ENCODE data around the gene EMX1. TPM values are rescaled to one million over a fixed set of nuclear protein-coding genes. Genes with fewer than 3 reads are reported as not detected.

EMX1 gene
- total and polyA plus RNA-seq, 3 donors from 2014 or later = 4.5 to 13.2 (median 11.3) TPM

GRCh38 chr2:72961036-72961720 lies 43.9 kb downstream of the EMX1 start:
- Histone ChIP-seq H3K9me3 (no peaks in the 10 kb centered on the region), H3K4me1 (peaks cover 7% of the 10 kb centered on the region), H3K27me3 (no peaks in the 10 kb centered on the region), H3K27ac (no peak overlapping the region), H3K4me3 (no peak overlapping the region), H3K36me3 (ENCODE audit: low read depth, missing control alignments) (no peaks in the 10 kb centered on the region)
- DNase-seq = no peak
- intact Hi-C loops (cut with DNase I; ENCODE audit: low total_unique reads) = no loop called here
- WGBS, 2 donors = 90 to 94% methylated on average over 22 to 27 of the region's 27 CpGs
- no peak for TF ChIP-seq POLR2A (IDR thresholded peaks at IDR 0.05)
- TF ChIP-seq, protein P1, sequence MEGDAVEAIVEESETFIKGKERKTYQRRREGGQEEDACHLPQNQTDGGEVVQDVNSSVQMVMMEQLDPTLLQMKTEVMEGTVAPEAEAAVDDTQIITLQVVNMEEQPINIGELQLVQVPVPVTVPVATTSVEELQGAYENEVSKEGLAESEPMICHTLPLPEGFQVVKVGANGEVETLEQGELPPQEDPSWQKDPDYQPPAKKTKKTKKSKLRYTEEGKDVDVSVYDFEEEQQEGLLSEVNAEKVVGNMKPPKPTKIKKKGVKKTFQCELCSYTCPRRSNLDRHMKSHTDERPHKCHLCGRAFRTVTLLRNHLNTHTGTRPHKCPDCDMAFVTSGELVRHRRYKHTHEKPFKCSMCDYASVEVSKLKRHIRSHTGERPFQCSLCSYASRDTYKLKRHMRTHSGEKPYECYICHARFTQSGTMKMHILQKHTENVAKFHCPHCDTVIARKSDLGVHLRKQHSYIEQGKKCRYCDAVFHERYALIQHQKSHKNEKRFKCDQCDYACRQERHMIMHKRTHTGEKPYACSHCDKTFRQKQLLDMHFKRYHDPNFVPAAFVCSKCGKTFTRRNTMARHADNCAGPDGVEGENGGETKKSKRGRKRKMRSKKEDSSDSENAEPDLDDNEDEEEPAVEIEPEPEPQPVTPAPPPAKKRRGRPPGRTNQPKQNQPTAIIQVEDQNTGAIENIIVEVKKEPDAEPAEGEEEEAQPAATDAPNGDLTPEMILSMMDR (IDR thresholded peaks at IDR 0.05) = no peak

DNA sequence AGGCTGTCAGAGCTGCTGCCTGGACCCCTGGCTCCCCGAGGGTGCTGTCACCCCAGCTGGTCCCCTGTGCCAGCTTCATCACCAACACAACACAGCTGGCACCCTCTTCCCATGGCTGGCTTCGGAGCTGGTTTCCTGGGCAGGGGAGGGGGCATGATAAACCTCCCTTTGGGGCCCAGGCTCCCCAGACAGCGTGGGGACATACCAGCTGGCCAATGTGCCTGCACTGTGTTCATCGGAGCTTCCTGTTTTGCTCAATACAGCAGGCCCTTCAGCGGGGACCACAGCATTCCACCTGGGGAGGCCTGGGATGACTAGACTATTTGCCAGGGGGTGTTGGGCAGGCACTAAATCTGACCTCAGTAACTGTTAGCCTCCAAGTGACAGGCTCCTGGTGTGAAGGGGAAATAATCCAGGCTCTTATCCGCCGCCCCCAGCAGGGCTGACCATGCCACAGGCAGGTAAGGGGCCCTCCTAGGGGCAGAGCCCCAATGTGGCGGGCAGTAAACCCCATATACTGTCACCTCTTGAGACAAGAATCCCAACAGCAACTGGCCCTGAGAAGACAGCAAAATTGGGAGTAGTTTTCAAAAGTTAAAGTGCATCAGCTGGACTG lies 44.6 kb downstream of the EMX1 start:
- intact Hi-C loops (cut with DNase I; ENCODE audit: low total_unique reads) = no loop called here
- WGBS, 2 donors = 73 to 91% methylated on average over 6 to 8 of the region's 8 CpGs
- TF ChIP-seq, protein P1 (IDR thresholded peaks at IDR 0.05) = no peak
- no peak for TF ChIP-seq POLR2A (IDR thresholded peaks at IDR 0.05)
- Histone ChIP-seq H3K4me3 (no peak overlapping the region), H3K36me3 (ENCODE audit: low read depth, missing control alignments) (no peaks in the 10 kb centered on the region), H3K27me3 (no peaks in the 10 kb centered on the region), H3K4me1 (peaks cover 7% of the 10 kb centered on the region), H3K9me3 (no peaks in the 10 kb centered on the region), H3K27ac (no peak overlapping the region)
- DNase-seq = no peak

GRCh38 chr2:72962911-72963310 lies 45.6 kb downstream of the EMX1 start:
- intact Hi-C loops (cut with DNase I; ENCODE audit: low total_unique reads) = no loop called here
- WGBS, 2 donors = 83 to 88% methylated on average over 7 of the region's 7 CpGs
- Histone ChIP-seq H3K27me3 (no peaks in the 10 kb centered on the region), H3K36me3 (ENCODE audit: low read depth, missing control alignments) (no peaks in the 10 kb centered on the region), H3K4me3 (no peak overlapping the region), H3K9me3 (no peaks in the 10 kb centered on the region), H3K4me1 (peaks cover 7% of the 10 kb centered on the region), H3K27ac (no peak overlapping the region)
- TF ChIP-seq POLR2A (IDR thresholded peaks at IDR 0.05) = no peak
- TF ChIP-seq, protein P1 (IDR thresholded peaks at IDR 0.05) = no peak
- no peak for DNase-seq

GRCh38 chr2:72963423-72964145 lies 46.3 kb downstream of the EMX1 start:
- Histone ChIP-seq H3K4me1 (peaks cover 7% of the 10 kb centered on the region), H3K27ac (no peak overlapping the region), H3K4me3 (no peak overlapping the region), H3K27me3 (no peaks in the 10 kb centered on the region), H3K9me3 (no peaks in the 10 kb centered on the region), H3K36me3 (ENCODE audit: low read depth, missing control alignments) (no peaks in the 10 kb centered on the region)
- DNase-seq = peak; percentile 19
- intact Hi-C loops (cut with DNase I; ENCODE audit: low total_unique reads) = no loop called here
- 65 to 73% methylated on average over 5 to 10 of the region's 10 CpGs for WGBS, 2 donors
- no peak for TF ChIP-seq POLR2A (IDR thresholded peaks at IDR 0.05)
- TF ChIP-seq, protein P1 (IDR thresholded peaks at IDR 0.05) = no peak

Data from testis (tissue), 3 donors.